Measurements from ENCODE around the gene PACRG.

PACRG gene

GRCh38 chr6:163186527-163186926 is 458.8 kb downstream of the PACRG start:
- no peak for DNase-seq

GRCh38 chr6:163187201-163187600 is 459.4 kb downstream of the PACRG start:
- no peak for DNase-seq

GRCh38 chr6:163187606-163188005 is 459.8 kb downstream of the PACRG start:
- DNase-seq: no peak

- DNase-seq: no peak
Observed at GRCh38 chr6:163188746-163189145, 461.0 kb downstream of the PACRG start.

- no peak for DNase-seq
Observed at GRCh38 chr6:163189609-163190008, 461.8 kb downstream of the PACRG start.

GRCh38 chr6:163190786-163191185 is 463.0 kb downstream of the PACRG start:
- no peak for DNase-seq

- DNase-seq: no peak
Observed at GRCh38 chr6:163191704-163192537, 464.1 kb downstream of the PACRG start.

GRCh38 chr6:163192591-163192990 is 464.8 kb downstream of the PACRG start:
- no peak for DNase-seq

GRCh38 chr6:163193326-163193725 is 465.6 kb downstream of the PACRG start:
- no peak for DNase-seq

GRCh38 chr6:163195721-163196691 is 468.2 kb downstream of the PACRG start:
- DNase-seq: no peak

- DNase-seq: no peak
Observed at GRCh38 chr6:163197839-163198238, 470.1 kb downstream of the PACRG start.

- no peak for DNase-seq
Observed at GRCh38 chr6:163198396-163198795, 470.6 kb downstream of the PACRG start.

GRCh38 chr6:163199371-163199770 is 471.6 kb downstream of the PACRG start:
- DNase-seq: no peak

GRCh38 chr6:163200289-163200688 is 472.5 kb downstream of the PACRG start:
- no peak for DNase-seq

- DNase-seq: no peak
Observed at GRCh38 chr6:163200694-163201093, 472.9 kb downstream of the PACRG start.

- DNase-seq: no peak
Observed at GRCh38 chr6:163201855-163202254, 474.1 kb downstream of the PACRG start.

- no peak for DNase-seq
Observed at GRCh38 chr6:163206196-163206595, 478.4 kb downstream of the PACRG start.

- DNase-seq: no peak
Observed at GRCh38 chr6:163207431-163208383, 479.9 kb downstream of the PACRG start.

GRCh38 chr6:163209005-163209404 is 481.2 kb downstream of the PACRG start:
- DNase-seq: no peak

- DNase-seq: no peak
Observed at GRCh38 chr6:163212123-163212522, 484.3 kb downstream of the PACRG start.

- DNase-seq: no peak
Observed at GRCh38 chr6:163214259-163214658, 486.5 kb downstream of the PACRG start.

- no peak for DNase-seq
Observed at GRCh38 chr6:163218361-163218894, 490.7 kb downstream of the PACRG start.
